ENCODE data around the gene NPY4R.
"Not testable (repeated sequence)": the region's sequence is repeated elsewhere in the genome, so short reads cannot be mapped to it uniquely, and the experiment has no call there.

The NPY4R gene

GRCh38 chr10:46465765-46466164 is at the start of gene NPY4R:
NPY4R (minus strand) TSS chr10:46465958; CDS start chr10:46462635, 3,323 bp downstream.
- not testable (repeated sequence) for DNase-seq (ENCODE audit: low spot score)

GRCh38 chr10:46515366-46515765 is 49.6 kb upstream of the NPY4R start:
- DNase-seq (ENCODE audit: low spot score): no peak

- DNase-seq (ENCODE audit: low spot score): no peak
Observed at GRCh38 chr10:46514899-46515298, 49.1 kb upstream of the NPY4R start.

- no peak for DNase-seq (ENCODE audit: low spot score)
Observed at GRCh38 chr10:46514431-46514861, 48.7 kb upstream of the NPY4R start.

GRCh38 chr10:46513333-46513732 is 47.6 kb upstream of the NPY4R start:
- not testable (repeated sequence) for DNase-seq (ENCODE audit: low spot score)

GRCh38 chr10:46512725-46513124 is 47.0 kb upstream of the NPY4R start:
- not testable (repeated sequence) for DNase-seq (ENCODE audit: low spot score)

GRCh38 chr10:46512002-46512401 is 46.2 kb upstream of the NPY4R start:
- DNase-seq (ENCODE audit: low spot score): not testable (repeated sequence)

- DNase-seq (ENCODE audit: low spot score): not testable (repeated sequence)
Observed at GRCh38 chr10:46499990-46500389, 34.2 kb upstream of the NPY4R start.

GRCh38 chr10:46498985-46499703 is 33.4 kb upstream of the NPY4R start:
- DNase-seq (ENCODE audit: low spot score): not testable (repeated sequence)

GRCh38 chr10:46497878-46498277 is 32.1 kb upstream of the NPY4R start:
- DNase-seq (ENCODE audit: low spot score): not testable (repeated sequence)

GRCh38 chr10:46497401-46497800 is 31.6 kb upstream of the NPY4R start:
- not testable (repeated sequence) for DNase-seq (ENCODE audit: low spot score)

GRCh38 chr10:46491364-46492114 is 25.8 kb upstream of the NPY4R start:
- DNase-seq (ENCODE audit: low spot score): not testable (repeated sequence)

- DNase-seq (ENCODE audit: low spot score): not testable (repeated sequence)
Observed at GRCh38 chr10:46490285-46490684, 24.5 kb upstream of the NPY4R start.

GRCh38 chr10:46486459-46486858 is 20.7 kb upstream of the NPY4R start:
- not testable (repeated sequence) for DNase-seq (ENCODE audit: low spot score)

- DNase-seq (ENCODE audit: low spot score): not testable (repeated sequence)
Observed at GRCh38 chr10:46474746-46475320, 9.1 kb upstream of the NPY4R start.

GRCh38 chr10:46473758-46474157 is 8.0 kb upstream of the NPY4R start:
- DNase-seq (ENCODE audit: low spot score): not testable (repeated sequence)

GRCh38 chr10:46470134-46470533 is 4.4 kb upstream of the NPY4R start:
- not testable (repeated sequence) for DNase-seq (ENCODE audit: low spot score)

GRCh38 chr10:46468119-46468809 is 2.5 kb upstream of the NPY4R start:
- not testable (repeated sequence) for DNase-seq (ENCODE audit: low spot score)

- not testable (repeated sequence) for DNase-seq (ENCODE audit: low spot score)
Observed at GRCh38 chr10:46463608-46464007, 2.1 kb downstream of the NPY4R start.

GRCh38 chr10:46462276-46462675 is 3.5 kb downstream of the NPY4R start:
- DNase-seq (ENCODE audit: low spot score): not testable (repeated sequence)

GRCh38 chr10:46459579-46459978 is 6.2 kb downstream of the NPY4R start:
- DNase-seq (ENCODE audit: low spot score): not testable (repeated sequence)

GRCh38 chr10:46457071-46457470 is 8.7 kb downstream of the NPY4R start:
- not testable (repeated sequence) for DNase-seq (ENCODE audit: low spot score)
